Fibroblast of skin of abdomen (primary cell): ENCODE measurements around the gene BEAN1.
A peak's percentile ranks its signal among the peaks of the same experiment; 100 is the strongest.
"Not testable (repeated sequence)": the region's sequence is repeated elsewhere in the genome, so short reads cannot be mapped to it uniquely, and the experiment has no call there.

Experiments
- DNase-seq: peaks from one replicate; pipeline ENCODE4 v3.0.0-alpha.2; 2013

Gene BEAN1

DNA sequence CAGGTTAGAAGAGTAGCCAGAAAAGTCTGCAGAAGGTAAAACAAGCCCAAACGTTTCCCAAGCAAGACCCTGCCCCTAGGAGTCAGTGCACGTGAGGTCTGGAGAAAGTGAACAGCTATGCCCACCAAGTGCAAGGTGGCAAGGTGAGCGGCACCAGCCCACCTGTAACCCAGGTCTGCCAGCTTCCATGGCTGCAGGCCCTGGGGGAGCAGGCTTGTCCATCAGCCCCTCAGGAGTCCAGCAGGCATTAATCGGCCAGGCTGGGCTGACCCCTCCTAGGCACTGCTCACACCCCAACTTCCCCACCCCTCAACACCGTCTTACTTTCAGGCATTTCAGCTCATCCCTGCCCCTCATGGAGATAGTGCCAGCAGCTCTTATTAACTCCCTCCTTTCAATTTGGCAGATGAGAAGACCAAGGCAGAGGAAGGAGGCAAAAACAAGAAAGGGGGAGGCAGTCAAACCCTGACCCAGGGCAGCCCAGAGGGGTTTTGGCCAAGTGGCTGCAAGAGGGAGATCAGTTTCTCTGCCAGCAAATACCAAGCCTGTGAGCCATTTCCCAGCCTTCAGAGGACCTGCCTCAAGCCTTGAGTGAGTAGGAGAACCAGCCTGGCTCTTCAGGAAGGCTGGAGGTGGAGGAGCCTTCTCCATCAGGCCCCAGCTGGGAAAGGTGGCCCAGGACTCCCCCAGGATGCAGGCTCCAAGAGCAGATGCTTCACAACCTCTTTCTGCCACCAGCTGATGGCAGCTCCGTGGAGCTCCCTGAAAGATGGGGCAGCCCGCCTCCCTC lies 14.7 kb downstream of the BEAN1 start:
- peak; percentile 48 for DNase-seq

DNA sequence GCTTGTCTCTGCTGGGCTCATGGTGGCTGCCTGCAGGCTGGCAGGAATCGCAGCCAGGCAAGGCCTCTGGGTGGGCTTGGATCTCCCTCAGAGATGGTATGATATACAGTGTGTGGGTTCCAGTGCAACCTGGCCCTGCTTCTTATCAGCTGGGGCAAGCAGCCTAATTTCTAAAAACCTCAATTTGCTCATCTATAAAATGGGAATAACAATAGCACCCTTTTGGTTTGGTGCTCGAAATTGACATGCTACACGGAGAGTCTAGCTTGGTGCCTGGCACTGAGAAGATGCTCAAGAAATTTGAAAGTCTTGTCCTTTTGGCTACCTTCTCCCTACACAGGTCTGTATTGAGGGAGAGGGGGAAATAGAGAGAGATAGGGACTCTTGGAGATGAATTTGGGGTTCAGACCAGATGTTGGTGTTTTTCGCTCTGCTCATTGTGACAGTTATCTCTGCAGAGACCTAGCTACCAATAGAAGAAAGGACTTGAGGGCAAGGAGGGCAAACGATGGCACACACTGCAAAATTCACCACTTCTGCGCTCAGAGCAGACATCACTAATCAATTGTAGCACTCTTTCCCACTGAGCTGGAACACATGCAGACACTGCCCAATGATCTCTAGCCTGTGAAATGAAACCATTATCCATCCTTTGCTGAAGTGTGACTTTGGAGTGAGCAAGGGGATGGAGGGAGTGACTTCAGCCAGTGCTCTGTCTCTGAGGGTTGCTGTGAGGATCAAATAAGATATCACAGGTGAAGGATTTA lies 15.6 kb downstream of the BEAN1 start:
- no peak for DNase-seq

DNA sequence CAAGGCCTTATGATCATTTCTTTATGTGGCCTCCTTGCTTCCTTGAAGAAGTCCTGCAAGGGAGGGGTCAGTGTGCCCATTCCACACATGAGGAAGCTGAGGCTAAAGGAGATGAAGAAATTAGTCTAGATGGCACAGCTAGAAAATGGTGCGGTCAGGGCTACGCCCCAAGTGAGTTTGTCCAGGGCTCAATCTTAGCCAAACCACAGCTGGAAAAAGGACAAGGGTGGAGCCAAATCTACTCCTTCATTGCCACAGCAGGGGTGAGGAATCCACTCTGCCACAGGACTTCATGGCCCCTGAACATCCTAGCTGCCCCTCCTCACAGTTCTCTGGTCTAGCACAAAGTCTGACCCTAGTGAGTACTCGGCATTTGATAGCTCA lies 16.2 kb downstream of the BEAN1 start:
- DNase-seq, result no peak

- DNase-seq, result no peak
Measured at GRCh38 chr16:66444049-66444481, 17.0 kb downstream of the BEAN1 start.

DNA sequence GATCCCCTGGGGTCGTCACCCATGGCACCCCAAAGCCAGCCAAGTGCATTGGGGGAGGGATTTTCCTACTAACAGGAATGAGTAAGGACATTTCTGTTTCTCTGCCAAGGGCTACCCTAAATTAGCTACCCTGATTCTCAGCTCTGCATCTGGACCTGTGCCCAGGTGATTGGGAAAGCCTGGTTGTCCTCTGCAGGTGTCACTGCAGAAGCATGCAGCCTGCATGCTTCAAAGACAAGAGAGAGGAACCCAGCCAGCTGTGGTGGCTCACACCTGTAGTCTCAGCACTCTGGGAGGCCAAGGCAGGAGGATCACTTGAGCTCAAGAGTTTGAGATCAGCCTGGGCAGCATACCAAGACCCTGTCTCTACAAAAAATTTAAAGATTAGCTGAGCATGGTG lies 19.6 kb downstream of the BEAN1 start:
- no peak for DNase-seq

- no peak for DNase-seq
Measured at GRCh38 chr16:66447491-66447890, 20.4 kb downstream of the BEAN1 start.

DNA sequence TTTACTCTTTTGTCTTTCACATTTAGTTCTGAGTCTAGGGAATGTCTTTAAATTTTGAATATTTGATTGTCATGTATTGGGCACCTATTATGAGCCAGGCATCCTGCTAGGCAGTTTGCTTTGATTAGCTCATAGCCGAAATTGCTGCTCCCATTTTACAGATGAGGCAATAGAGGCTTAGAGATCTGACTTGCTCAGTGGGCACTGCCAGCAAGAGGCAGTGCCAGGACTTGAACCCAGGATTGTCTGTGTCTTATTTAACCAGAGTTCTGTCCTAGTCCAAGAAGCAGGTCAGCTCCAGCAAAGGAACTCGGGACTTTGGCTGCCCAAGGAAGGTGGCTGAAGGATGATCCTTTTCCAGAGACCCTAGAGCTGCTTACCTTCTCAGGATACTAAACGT lies 24.5 kb downstream of the BEAN1 start:
- DNase-seq, result no peak

DNA sequence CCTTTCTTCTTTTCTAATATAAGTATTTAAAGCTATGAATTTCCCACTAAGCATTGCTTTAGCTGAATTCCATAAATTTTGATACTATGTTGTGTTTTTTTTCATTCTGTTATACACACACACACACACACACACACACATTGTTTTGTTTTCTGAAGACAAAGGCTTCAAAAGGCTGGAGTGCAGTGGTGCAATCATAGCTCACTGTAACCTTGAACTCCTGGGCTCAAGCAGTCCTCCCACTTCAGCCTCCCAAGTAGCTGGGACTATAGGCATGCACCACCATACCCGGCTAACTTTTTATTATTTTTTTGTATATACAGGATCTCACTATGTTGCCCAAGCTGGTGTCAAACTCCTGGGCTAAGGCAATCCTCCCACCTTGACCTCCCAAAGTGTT lies 26.1 kb downstream of the BEAN1 start:
- not testable (repeated sequence) for DNase-seq

DNA sequence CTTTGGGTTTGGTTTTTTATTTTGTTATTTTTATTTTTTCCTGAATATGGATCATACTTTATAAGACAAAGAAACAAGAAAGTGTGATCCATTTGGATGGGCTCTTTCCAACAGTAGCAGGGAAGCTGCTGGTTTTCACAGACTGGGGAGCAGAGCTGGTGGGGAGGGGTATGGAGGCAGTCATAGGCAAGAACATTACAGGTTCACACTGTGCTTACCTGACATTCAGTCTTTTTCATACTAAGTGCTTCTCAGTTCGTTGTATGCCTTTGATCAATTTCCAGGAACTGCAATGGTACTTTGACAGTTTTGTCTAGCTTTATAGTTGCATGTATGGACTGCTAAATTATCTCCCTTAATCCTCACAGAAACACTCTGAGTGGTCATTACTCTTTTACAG lies 27.7 kb downstream of the BEAN1 start:
- DNase-seq, result no peak

GRCh38 chr16:66455970-66456369 lies 28.9 kb downstream of the BEAN1 start:
- no peak for DNase-seq

DNA sequence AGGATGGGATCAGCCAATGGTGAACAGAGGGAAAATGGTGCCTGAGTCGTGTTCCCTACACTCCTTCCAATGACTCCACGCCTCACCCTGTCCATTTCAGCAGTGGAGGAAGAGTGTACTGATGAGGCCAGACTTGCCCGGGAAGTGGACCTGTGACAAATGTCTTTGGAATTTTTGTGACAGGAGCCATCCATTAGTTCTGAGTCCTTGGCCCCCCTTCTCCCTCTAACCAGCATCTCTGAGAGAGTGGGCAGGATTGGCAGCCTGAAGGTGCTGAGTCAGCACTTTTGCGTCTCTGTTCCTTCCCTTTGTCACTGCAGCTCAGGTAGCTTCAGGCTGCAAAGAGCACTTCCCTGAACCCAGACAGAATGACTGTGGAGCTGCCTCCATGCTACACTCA lies 30.8 kb downstream of the BEAN1 start:
- peak; percentile 35 for DNase-seq

DNA sequence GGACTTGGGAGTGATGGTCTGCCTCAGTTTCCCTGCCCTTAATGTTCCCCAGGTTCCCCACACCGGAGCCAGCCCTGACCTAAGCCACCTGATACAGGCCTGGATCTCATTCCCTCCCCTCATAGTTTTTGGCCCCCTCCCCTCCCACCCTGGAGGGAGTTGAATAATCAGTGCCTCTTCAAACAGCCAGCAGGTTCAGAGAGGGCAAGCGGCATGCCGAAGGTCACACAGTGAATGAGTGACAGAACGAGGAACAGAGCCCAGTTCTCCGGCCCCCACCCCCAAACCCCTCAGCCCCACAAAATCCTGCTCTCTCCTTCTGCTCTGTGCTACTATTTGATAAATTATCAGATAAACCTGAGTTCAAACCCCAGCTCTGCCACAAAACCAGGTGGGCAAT lies 31.2 kb downstream of the BEAN1 start:
- no peak for DNase-seq

DNA sequence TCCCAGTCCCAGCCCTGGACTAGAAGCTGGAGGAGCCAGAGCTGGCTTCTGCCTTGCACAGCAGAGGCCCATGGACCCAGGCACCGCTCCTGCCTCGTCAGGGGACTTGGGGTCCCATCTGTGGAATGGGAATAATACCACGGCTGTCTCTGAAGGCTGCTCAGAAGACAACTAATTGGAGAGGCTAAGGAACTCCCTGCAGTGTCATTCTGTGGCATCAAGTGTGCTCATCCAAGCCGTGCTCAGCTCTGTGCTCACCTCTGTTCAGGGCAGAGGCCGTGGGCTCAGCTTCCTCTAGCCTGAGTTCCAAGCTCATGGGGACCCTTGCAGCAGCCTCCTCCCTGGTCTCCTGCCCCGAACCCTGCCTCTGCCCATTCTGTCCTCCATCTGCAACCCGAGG lies 31.8 kb downstream of the BEAN1 start:
- no peak for DNase-seq

DNA sequence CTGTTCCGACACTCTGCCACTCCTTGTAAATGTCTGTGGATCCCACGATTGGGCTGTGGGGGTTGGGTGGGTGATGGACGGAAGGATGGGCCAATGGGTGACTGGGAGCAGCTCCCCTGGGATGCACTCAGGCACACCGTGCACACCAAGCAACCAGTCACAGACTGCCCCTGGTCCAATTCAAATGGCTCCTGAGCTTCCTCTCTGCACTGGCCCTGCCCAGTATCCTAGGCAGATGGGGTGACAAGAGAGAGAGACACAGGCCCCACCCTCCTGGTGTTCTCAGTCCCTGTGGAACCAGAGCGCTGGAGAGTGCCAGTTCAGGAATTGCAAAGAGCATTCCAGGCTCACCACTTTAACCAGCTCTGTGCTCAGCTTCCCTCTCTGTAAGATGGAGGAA lies 32.8 kb downstream of the BEAN1 start:
- no peak for DNase-seq

- DNase-seq, result no peak
Measured at GRCh38 chr16:66460703-66461102, 33.6 kb downstream of the BEAN1 start.

DNA sequence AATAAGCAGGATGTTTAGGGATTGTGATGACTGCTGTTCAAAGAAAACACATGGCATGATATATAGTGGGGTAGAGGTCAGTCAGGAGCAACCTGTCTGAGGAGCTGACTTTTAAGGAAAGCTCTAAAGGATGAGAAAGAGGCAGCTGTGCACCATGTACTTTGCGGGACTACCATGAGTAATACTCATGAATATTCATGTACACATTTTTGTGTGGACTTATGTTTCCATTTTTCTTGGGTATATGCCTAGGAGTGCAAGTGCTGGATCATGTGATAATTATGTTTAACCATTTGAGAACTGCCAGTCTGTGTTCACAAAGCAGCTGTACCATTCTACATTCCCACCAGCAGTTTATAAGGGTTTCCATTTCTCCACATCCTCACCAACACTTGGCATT lies 35.8 kb downstream of the BEAN1 start:
- DNase-seq, result no peak

DNA sequence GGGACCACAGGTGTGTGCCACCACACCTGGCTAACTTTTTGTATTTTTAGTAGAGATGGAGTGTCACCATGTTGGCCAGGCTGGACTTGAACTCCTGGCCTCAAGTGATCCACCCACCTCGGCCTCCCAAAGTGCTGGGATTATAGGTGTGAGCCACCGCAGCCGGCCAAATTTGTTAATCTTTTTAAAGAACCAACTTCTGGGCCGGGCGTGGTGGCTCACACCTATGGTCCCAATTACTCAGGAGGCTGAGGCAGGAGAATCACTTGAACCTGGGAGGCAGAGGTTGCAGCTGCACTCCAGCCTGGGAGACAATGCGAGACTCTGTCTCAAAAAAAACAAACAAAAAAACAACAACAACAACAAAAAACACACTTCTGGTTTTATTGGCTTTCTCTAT lies 38.9 kb downstream of the BEAN1 start:
- DNase-seq, result not testable (repeated sequence)

GRCh38 chr16:66466636-66467035 lies 39.5 kb downstream of the BEAN1 start:
- not testable (repeated sequence) for DNase-seq

DNA sequence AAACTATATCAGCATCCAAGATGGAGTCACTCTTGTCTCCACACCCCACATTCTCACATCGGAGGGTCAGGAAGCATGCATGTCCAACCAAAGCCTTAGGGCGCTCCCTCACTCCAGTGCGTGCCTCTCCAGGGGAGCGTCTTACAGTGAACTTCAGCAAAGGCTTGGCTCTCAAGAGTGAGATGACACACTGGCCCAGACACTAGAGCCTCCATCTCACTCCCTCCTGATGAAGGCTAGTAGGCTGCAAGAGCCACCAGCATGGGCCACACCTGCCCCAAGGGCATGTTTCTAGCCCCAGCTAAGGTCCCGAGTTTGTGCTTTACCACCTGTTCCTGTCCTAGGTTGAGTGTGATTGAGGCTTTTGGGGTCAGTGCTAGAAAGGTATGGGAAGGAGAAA lies 40.5 kb downstream of the BEAN1 start:
- DNase-seq, result no peak

GRCh38 chr16:66468321-66468965 lies 41.3 kb downstream of the BEAN1 start:
- no peak for DNase-seq

DNA sequence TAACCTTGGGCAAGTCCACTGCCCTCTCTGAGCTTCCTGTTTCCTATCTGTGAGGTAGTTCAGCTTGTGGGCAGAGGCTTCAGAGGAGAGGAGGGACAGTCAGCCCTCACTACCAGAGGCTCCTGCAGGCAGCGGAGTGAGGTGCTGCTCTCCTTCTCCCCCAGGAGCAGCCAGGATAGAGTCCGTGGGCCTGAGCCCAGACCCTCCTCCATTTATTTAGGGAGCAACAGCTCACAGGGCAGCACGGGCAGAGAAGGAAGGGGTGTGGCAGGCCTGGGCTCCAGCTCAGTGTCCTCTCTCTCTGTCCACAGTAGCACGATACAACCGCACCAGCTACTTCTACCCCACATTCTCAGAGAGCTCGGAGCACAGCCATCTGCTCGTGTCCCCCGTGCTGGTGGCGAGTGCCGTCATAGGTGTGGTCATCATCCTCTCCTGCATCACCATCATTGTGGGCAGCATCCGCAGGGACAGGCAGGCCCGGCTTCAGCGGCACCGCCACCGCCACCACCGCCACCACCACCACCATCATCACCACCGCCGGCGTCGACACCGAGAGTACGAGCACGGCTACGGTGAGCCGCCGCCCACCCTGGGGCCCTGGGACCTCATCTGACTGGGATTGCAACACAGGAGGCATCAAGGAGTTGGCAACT lies 42.3 kb downstream of the BEAN1 start:
- no peak for DNase-seq

- DNase-seq, result no peak
Measured at GRCh38 chr16:66469947-66470546, 43.0 kb downstream of the BEAN1 start.

DNA sequence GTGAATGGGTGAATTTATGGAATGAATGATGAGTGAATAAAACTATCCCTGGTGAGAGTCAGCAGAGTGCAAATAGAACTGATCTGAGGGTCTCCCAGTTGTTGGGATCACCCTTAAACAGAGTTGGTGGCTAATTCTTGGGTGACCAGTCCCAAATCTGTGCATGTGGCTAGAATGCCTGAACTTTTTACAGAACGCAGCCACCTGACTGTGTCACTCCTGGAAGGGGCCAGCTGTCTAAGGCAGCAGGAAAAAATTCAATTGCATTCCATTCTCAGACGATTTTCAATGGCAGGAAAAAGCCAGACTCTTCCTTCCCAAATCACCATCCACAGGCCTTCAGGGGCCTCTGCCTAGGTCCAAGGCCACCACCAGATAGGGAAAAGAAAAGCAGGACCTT lies 43.5 kb downstream of the BEAN1 start:
- DNase-seq, result no peak
